ENCODE results near the gene CCDC17. TPM values are rescaled to one million over a fixed set of nuclear protein-coding genes. Genes with fewer than 3 reads are reported as not detected.

The CCDC17 gene
- total RNA-seq, 4 donors from 2014 or later = 3.2 to 6.5 (median 4.0) TPM

DNA sequence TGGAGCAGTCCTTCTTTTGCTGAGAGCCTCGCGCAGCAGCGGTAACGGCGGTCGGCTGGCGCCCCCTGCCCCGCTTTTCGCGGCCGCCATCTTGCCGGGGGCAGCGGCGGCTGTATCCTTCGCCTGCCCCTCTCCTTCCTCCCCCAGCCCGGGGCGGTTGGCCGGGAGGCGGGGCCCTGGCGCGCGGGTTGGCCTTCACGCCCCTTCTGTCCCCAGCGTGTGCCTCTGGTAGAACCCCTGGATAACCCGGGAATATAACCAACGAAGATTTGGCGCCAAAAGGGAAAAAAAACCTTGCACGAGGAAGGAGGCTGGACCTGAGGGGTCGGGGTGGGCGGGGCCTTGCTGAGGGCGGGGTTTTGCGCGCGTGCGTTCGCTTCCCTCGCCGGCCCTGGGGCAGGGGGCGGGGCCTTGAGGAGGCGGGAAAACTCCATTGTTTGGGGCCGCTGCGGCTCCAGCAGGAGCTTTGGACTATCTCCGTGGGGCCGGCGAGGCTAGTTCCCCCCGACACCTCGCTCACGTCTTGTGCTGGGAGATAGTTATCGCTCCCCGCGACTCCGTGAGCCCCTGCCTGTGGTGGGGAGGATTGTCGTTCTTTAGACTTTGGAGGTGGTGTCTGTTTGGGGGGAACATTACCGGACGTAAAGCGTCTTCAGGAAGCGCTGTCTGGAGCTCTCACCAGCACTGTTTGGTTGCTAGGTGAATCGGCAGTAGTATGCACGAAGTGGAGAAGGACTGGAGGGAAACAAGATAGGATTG, 39.3 kb downstream of the CCDC17 start:
- WGBS = under 1% methylated on average over 43 of the region's 59 CpGs
- TF ChIP-seq EP300 (IDR thresholded peaks at IDR 0.05) (no peak), POLR2A (IDR thresholded peaks at IDR 0.05) (peak in 1 of 2 donors; percentile 33), POLR2AphosphoS5 (IDR thresholded peaks at IDR 0.05) (peak in 1 of 3 donors; percentile 23)
- TF ChIP-seq, protein P1, sequence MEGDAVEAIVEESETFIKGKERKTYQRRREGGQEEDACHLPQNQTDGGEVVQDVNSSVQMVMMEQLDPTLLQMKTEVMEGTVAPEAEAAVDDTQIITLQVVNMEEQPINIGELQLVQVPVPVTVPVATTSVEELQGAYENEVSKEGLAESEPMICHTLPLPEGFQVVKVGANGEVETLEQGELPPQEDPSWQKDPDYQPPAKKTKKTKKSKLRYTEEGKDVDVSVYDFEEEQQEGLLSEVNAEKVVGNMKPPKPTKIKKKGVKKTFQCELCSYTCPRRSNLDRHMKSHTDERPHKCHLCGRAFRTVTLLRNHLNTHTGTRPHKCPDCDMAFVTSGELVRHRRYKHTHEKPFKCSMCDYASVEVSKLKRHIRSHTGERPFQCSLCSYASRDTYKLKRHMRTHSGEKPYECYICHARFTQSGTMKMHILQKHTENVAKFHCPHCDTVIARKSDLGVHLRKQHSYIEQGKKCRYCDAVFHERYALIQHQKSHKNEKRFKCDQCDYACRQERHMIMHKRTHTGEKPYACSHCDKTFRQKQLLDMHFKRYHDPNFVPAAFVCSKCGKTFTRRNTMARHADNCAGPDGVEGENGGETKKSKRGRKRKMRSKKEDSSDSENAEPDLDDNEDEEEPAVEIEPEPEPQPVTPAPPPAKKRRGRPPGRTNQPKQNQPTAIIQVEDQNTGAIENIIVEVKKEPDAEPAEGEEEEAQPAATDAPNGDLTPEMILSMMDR (IDR thresholded peaks at IDR 0.05) = no peak

DNA sequence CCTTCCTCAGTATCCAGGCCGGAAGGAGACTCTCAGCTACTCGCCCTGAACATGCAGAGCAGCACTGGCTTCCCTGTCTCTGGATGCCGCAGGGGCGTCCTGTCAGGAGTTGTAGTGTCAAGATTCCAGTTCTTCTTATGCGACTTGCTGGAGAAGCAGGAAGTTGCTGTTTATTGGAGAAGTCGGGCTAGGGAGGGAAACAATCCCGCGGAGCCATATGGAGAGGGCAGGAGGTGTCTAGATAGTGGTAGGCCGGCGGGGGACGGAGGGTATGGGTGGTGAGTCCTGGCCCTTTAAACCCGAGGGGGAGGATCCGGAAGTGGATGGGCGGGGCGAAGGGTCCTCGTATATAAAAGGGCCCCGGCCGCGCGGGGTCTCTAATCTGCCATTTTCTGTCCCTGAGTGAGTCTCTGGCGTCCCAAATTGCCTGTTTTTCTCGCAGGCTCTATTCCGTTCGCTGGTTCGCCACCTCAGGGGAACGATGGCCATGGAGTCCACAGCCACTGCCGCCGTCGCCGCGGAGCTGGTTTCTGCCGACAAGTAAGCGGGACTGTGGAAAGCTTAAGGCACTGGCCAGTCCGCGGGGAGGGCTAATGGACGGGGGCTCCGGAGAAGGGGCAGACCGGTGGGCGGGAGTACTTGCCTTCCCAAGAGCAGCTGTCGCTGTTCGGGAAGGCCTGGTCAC, 40.0 kb downstream of the CCDC17 start, which contains the start of gene NASP:
TSS of gene NASP (plus strand) at position 376 of the 685 bp plus-strand sequence. CDS start at position 482, 106 bp downstream.
- Histone ChIP-seq H3K36me3 (no peaks in the 10 kb centered on the region), H3K4me3 (peak within 1 kb of the TSS; percentile 95), H3K4me1 (peaks cover 23% of the 10 kb centered on the region), H3K27ac (peak within 1 kb of the TSS; percentile 89), H3K27me3 (no peaks in the 10 kb centered on the region), H3K9me3 (no peaks in the 10 kb centered on the region)
- under 1% methylated on average over 30 of the region's 41 CpGs for WGBS
- peak; percentile 95 to 96 for DNase-seq (ENCODE audit: low spot score in 2 of 2)
- TF ChIP-seq EP300 (IDR thresholded peaks at IDR 0.05) = no peak
- TF ChIP-seq, protein P1 (IDR thresholded peaks at IDR 0.05) = no peak
- TF ChIP-seq POLR2A (IDR thresholded peaks at IDR 0.05) = peak; percentile 80 to 87
- peak; percentile 46 to 69 (median 53) for TF ChIP-seq POLR2AphosphoS5 (IDR thresholded peaks at IDR 0.05)

More for the DNA sequence above, 39.3 kb downstream of the CCDC17 start:
- Histone ChIP-seq H3K27ac (peak overlapping the region; percentile 89), H3K36me3 (no peaks in the 10 kb centered on the region), H3K9me3 (no peaks in the 10 kb centered on the region), H3K4me1 (peaks cover 23% of the 10 kb centered on the region), H3K4me3 (peak overlapping the region; percentile 95), H3K27me3 (no peaks in the 10 kb centered on the region)
- DNase-seq (ENCODE audit: low spot score in 2 of 2) = peak; percentile 93

DNA sequence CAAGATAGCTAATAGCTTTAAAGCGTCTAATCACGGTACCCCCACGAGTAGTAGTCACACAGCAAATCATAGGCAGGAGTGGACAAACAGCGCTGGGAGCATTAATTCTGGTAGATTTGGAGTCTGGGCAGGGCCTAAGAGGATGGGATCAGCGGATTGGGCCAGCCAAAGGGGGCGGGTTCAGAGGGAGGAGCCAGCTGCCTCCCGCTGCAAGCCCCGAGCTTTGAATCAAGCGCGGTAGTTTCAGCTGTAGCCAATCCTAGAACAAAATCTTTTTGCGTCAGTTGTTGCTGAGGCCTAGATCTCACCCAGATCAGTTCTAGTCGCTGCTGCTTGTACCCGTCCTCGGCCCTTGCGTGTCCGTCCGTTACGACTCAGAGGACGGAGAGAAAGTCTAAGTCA, 40.6 kb downstream of the CCDC17 start:
- TF ChIP-seq EP300 (IDR thresholded peaks at IDR 0.05) (no peak), POLR2AphosphoS5 (IDR thresholded peaks at IDR 0.05) (no peak), POLR2A (IDR thresholded peaks at IDR 0.05) (no peak)
- peak; percentile 96 to 97 for DNase-seq (ENCODE audit: low spot score in 2 of 2)
- Histone ChIP-seq H3K9me3 (no peaks in the 10 kb centered on the region), H3K27me3 (no peaks in the 10 kb centered on the region), H3K4me3 (peak overlapping the region; percentile 95), H3K27ac (peak overlapping the region; percentile 89), H3K36me3 (no peaks in the 10 kb centered on the region), H3K4me1 (peaks cover 23% of the 10 kb centered on the region)
- 0% methylated on average over 14 of the region's 19 CpGs for WGBS

DNA sequence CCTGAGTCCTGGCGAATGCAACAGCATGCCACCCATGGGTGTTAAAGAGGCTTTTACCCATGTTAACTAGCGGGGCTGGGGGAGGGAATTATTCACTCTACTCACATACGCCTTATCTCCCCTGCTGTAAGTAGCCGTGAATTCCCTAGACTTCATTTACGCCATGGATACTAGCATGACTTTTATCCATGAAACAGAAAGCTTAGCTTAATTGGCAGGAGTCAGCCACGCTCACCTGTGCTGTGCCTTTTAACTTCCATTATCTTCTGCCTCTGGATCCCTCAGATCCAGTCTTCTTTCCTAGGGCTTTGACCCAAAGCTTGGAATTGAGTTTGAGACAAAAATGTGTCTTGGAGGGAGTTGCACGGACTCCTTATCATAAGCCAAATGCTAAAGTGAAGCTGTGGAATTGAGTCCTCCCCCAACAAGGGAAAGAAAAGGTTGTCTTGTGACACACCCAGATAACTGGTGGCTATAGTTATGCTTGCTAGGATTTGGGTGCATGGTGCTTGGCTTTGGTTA, 49.7 kb downstream of the CCDC17 start:
- Histone ChIP-seq H3K9me3 (no peaks in the 10 kb centered on the region), H3K4me1 (peaks cover 5% of the 10 kb centered on the region), H3K36me3 (peaks cover 12% of the 10 kb centered on the region), H3K4me3 (no peak overlapping the region), H3K27ac (no peak overlapping the region), H3K27me3 (no peaks in the 10 kb centered on the region)
- TF ChIP-seq POLR2AphosphoS5 (IDR thresholded peaks at IDR 0.05) = no peak
- TF ChIP-seq EP300 (IDR thresholded peaks at IDR 0.05) = no peak
- TF ChIP-seq POLR2A (IDR thresholded peaks at IDR 0.05) = no peak
- TF ChIP-seq, protein P1 (IDR thresholded peaks at IDR 0.05) = no peak
- whole genome bisulfite sequencing = 89% methylated on average over 7 of the region's 7 CpGs
- peak in 1 of 2 donors; percentile 25 for DNase-seq (ENCODE audit: low spot score in 2 of 2)

DNA sequence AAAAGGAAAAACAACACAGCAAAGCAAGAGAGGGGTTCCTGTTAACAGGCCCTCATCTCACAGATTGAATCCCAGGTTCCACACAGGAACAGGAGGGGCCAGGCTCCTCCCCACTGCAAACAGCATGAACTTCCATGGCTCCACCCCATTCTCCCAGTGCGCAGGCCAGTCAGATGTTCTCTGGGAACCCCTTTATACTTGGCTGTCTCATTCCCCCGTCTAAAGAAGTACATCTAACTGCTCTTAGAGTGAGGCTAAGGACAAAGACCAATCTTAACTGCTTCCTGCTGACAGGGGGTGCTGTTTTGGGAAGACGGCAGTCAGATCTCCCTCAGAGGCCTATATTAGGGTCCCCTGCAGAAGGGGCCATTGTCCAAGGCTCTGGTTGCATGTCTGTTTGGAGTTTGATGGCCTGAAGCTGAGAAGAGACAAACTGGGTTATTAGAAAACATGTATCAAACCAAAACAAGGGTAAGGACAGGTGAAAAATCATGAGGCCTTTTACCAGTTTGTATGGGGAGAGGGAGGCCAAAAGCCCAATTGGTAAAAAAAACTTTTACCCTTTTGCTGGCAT, 50.5 kb downstream of the CCDC17 start:
- WGBS = 76% methylated on average over 3 of the region's 3 CpGs
- Histone ChIP-seq H3K36me3 (peaks cover 20% of the 10 kb centered on the region), H3K4me1 (peaks cover 14% of the 10 kb centered on the region), H3K27ac (no peak overlapping the region), H3K27me3 (no peaks in the 10 kb centered on the region), H3K4me3 (no peak overlapping the region), H3K9me3 (no peaks in the 10 kb centered on the region)
- peak in 1 of 2 donors; percentile 28 for DNase-seq (ENCODE audit: low spot score in 2 of 2)
- TF ChIP-seq POLR2A (IDR thresholded peaks at IDR 0.05) = no peak
- TF ChIP-seq EP300 (IDR thresholded peaks at IDR 0.05) = no peak
- TF ChIP-seq, protein P1 (IDR thresholded peaks at IDR 0.05) = no peak
- no peak for TF ChIP-seq POLR2AphosphoS5 (IDR thresholded peaks at IDR 0.05)

All from suprapubic skin (tissue), 4 donors.